ENCODE measurements around the gene SLC4A3.

- TF ChIP-seq EZH2 (IDR thresholded peaks at IDR 0.05; ENCODE audit: borderline replicate concordance, low read depth, low read length, poor library complexity, severe bottlenecking), result no peak
- TF ChIP-seq CTCF (conservative IDR thresholded peaks at IDR 0.05; ENCODE audit: low read depth, low read length), result no peak
These were observed 17.5 kb downstream of the SLC4A3 start for GRCh38 chr2:219644801-219645480.
